Suppressor macrophage (primary cell): Measurements from ENCODE around the gene MRPL55.

ENCODE experiments used
- DNase-seq, 4 experiments: peaks; one replicate each; pipeline ENCODE4 v3.0.0-alpha.2; 2020 to 2022

MRPL55 gene

GRCh38 chr1:228100822-228101613 lies 8.1 kb downstream of the MRPL55 start:
- DNase-seq, result no peak

GRCh38 chr1:228099331-228099732 lies 9.8 kb downstream of the MRPL55 start:
- DNase-seq, result no peak

- DNase-seq, result no peak
Measured at GRCh38 chr1:228098323-228098931, 10.7 kb downstream of the MRPL55 start.

- DNase-seq, result no peak
Measured at GRCh38 chr1:228097333-228098081, 11.6 kb downstream of the MRPL55 start.

GRCh38 chr1:228096416-228097332 lies 12.4 kb downstream of the MRPL55 start:
- no peak for DNase-seq

GRCh38 chr1:228095938-228096337 lies 13.2 kb downstream of the MRPL55 start:
- peak; percentile 47 to 74 (median 69) for DNase-seq

- no peak for DNase-seq
Measured at GRCh38 chr1:228095161-228095560, 13.9 kb downstream of the MRPL55 start.

- no peak for DNase-seq
Measured at GRCh38 chr1:228094432-228095016, 14.6 kb downstream of the MRPL55 start.

GRCh38 chr1:228093050-228093906 lies 15.8 kb downstream of the MRPL55 start:
- DNase-seq, result no peak

GRCh38 chr1:228092342-228093049 lies 16.6 kb downstream of the MRPL55 start:
- DNase-seq, result no peak

GRCh38 chr1:228091084-228091483 lies 18.0 kb downstream of the MRPL55 start:
- DNase-seq, result no peak

GRCh38 chr1:228090613-228091081 lies 18.5 kb downstream of the MRPL55 start:
- DNase-seq, result no peak

- DNase-seq, result peak; percentile 58 to 81 (median 77)
Measured at GRCh38 chr1:228089519-228090380, 19.3 kb downstream of the MRPL55 start.

- peak; percentile 87 to 94 (median 88) for DNase-seq
Measured at GRCh38 chr1:228088586-228089498, 20.3 kb downstream of the MRPL55 start.

- DNase-seq, result peak; percentile 86 to 94 (median 90)
Measured at GRCh38 chr1:228087771-228088251, 21.3 kb downstream of the MRPL55 start.

GRCh38 chr1:228085287-228085951 lies 23.7 kb downstream of the MRPL55 start:
- peak; percentile 57 to 75 (median 66) for DNase-seq

GRCh38 chr1:228084797-228085196 lies 24.3 kb downstream of the MRPL55 start:
- no peak for DNase-seq
